Inflammatory macrophage (primary cell): ENCODE data around the gene CWC15.
"Not testable (repeated sequence)": the region's sequence is repeated elsewhere in the genome, so short reads cannot be mapped to it uniquely, and the experiment has no call there.

ENCODE experiments used
- DNase-seq, 2 donors: peaks; one replicate each; pipeline ENCODE4 v3.0.0-alpha.2; 2020 to 2022

The CWC15 gene

GRCh38 chr11:94948070-94948617 is 25.2 kb downstream of the CWC15 start:
- DNase-seq, result peak in 1 of 2 donors; percentile 32

- no peak for DNase-seq
These were observed 26.5 kb downstream of the CWC15 start for GRCh38 chr11:94946812-94947211.

GRCh38 chr11:94941131-94941530 is 32.2 kb downstream of the CWC15 start:
- no peak for DNase-seq

- DNase-seq, result no peak
These were observed 34.0 kb downstream of the CWC15 start for GRCh38 chr11:94939346-94939745.

GRCh38 chr11:94938095-94939055 is 35.0 kb downstream of the CWC15 start:
- DNase-seq, result no peak

- no peak for DNase-seq
These were observed 38.5 kb downstream of the CWC15 start for GRCh38 chr11:94934846-94935245.

GRCh38 chr11:94934362-94934761 is 39.0 kb downstream of the CWC15 start:
- DNase-seq, result no peak

- no peak for DNase-seq
These were observed 39.9 kb downstream of the CWC15 start for GRCh38 chr11:94933223-94934130.

- DNase-seq, result no peak
These were observed 40.9 kb downstream of the CWC15 start for GRCh38 chr11:94932503-94932902.

- not testable (repeated sequence) for DNase-seq
These were observed 41.3 kb downstream of the CWC15 start for GRCh38 chr11:94932072-94932471.

- DNase-seq, result no peak
These were observed 45.0 kb downstream of the CWC15 start for GRCh38 chr11:94928117-94928990.

- DNase-seq, result peak in 1 of 2 donors; percentile 19
These were observed 46.6 kb downstream of the CWC15 start for GRCh38 chr11:94926698-94927237.

GRCh38 chr11:94926271-94926625 is 47.1 kb downstream of the CWC15 start:
- DNase-seq, result no peak

GRCh38 chr11:94925422-94926270 is 47.7 kb downstream of the CWC15 start:
- no peak for DNase-seq

- no peak for DNase-seq
These were observed 48.7 kb downstream of the CWC15 start for GRCh38 chr11:94924612-94925011.

- no peak for DNase-seq
These were observed 49.2 kb downstream of the CWC15 start for GRCh38 chr11:94924171-94924572.

- no peak for DNase-seq
These were observed 50.4 kb downstream of the CWC15 start for GRCh38 chr11:94923004-94923334.

GRCh38 chr11:94922321-94923003 is 50.9 kb downstream of the CWC15 start:
- DNase-seq, result peak; percentile 70 to 71

- DNase-seq, result peak; percentile 8 to 44
These were observed 53.0 kb downstream of the CWC15 start for GRCh38 chr11:94920311-94920710.

GRCh38 chr11:94913718-94914394 is 59.5 kb downstream of the CWC15 start:
- not testable (repeated sequence) for DNase-seq
